ENCODE measurements around the gene EFHC2.

DNA sequence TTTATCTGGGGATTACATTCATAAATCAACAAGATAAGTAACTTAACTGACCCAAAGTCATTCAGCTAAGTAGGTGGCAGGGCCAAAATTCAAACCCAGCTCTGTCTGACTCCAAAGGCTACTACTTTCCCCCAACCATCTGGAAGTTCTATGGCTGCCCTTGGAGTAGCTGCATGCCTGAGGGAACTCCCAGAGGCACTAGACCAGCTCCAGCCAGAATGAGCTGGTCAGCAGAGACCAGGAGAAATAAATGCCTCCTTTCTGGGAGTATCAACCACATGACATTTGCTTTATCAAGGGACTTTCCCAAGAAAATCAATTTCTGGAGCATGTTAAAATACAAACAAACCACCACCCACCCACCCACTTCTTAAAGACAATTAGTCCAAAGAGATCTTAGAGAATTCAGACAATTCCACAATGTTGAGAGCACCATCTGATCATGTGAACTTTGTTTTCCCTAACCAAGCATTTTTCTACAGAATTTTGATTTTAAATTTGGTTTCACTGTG lies 180.5 kb downstream of the EFHC2 start:
- no peak for TF ChIP-seq POLR2AphosphoS5 (IDR thresholded peaks at IDR 0.05)
- TF ChIP-seq, protein P1, sequence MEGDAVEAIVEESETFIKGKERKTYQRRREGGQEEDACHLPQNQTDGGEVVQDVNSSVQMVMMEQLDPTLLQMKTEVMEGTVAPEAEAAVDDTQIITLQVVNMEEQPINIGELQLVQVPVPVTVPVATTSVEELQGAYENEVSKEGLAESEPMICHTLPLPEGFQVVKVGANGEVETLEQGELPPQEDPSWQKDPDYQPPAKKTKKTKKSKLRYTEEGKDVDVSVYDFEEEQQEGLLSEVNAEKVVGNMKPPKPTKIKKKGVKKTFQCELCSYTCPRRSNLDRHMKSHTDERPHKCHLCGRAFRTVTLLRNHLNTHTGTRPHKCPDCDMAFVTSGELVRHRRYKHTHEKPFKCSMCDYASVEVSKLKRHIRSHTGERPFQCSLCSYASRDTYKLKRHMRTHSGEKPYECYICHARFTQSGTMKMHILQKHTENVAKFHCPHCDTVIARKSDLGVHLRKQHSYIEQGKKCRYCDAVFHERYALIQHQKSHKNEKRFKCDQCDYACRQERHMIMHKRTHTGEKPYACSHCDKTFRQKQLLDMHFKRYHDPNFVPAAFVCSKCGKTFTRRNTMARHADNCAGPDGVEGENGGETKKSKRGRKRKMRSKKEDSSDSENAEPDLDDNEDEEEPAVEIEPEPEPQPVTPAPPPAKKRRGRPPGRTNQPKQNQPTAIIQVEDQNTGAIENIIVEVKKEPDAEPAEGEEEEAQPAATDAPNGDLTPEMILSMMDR (IDR thresholded peaks at IDR 0.05; ENCODE audit: poor library complexity, severe bottlenecking), result no peak
- TF ChIP-seq TAF1 (IDR thresholded peaks at IDR 0.05; ENCODE audit: low read depth), result no peak
- TF ChIP-seq, protein P2, sequence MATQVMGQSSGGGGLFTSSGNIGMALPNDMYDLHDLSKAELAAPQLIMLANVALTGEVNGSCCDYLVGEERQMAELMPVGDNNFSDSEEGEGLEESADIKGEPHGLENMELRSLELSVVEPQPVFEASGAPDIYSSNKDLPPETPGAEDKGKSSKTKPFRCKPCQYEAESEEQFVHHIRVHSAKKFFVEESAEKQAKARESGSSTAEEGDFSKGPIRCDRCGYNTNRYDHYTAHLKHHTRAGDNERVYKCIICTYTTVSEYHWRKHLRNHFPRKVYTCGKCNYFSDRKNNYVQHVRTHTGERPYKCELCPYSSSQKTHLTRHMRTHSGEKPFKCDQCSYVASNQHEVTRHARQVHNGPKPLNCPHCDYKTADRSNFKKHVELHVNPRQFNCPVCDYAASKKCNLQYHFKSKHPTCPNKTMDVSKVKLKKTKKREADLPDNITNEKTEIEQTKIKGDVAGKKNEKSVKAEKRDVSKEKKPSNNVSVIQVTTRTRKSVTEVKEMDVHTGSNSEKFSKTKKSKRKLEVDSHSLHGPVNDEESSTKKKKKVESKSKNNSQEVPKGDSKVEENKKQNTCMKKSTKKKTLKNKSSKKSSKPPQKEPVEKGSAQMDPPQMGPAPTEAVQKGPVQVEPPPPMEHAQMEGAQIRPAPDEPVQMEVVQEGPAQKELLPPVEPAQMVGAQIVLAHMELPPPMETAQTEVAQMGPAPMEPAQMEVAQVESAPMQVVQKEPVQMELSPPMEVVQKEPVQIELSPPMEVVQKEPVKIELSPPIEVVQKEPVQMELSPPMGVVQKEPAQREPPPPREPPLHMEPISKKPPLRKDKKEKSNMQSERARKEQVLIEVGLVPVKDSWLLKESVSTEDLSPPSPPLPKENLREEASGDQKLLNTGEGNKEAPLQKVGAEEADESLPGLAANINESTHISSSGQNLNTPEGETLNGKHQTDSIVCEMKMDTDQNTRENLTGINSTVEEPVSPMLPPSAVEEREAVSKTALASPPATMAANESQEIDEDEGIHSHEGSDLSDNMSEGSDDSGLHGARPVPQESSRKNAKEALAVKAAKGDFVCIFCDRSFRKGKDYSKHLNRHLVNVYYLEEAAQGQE (IDR thresholded peaks at IDR 0.05; ENCODE audit: borderline replicate concordance), result no peak
